Body of pancreas (tissue), 4 donors: ENCODE results near the gene ERC2.

ENCODE experiments used
- CTCF ChIP-seq, 7 experiments: fragments of 450-650 bp in 4 of 7; fragments of 200-600 bp in 3 of 7; sonication (generic) in 3 of 7; IDR thresholded peaks; one replicate each; pipeline ENCODE4 v1.5.1; 2016 to 2019; ENCODE audit warnings: antibody characterized with exemption in 7 of 7
- POLR2A ChIP-seq, 3 donors: fragments of 450-650 bp; IDR thresholded peaks; one replicate each; pipeline ENCODE4 v1.6.1; 2016; ENCODE audit warnings: antibody characterized with exemption in 3 of 3, mild to moderate bottlenecking in 2 of 3

GRCh38 chr3:56502738-56503137 lies 34.5 kb upstream of the ERC2 start:
- no peak for TF ChIP-seq CTCF (IDR thresholded peaks at IDR 0.05)
- TF ChIP-seq POLR2A (IDR thresholded peaks at IDR 0.05), result no peak
